K562 (cell line): ENCODE data around the gene TFF3. TPM values are rescaled to one million over a fixed set of nuclear protein-coding genes. Genes with fewer than 3 reads are reported as not detected.

Experiments
- BMI1 ChIP-seq: fragments of 150-350 bp; IDR thresholded peaks from 2 replicates; pipeline ENCODE4 v1.6.1; 2014; ENCODE audit warnings: low read length
- EGR1 ChIP-seq: fragments of 450-650 bp; conservative IDR thresholded peaks from 2 replicates; pipeline ENCODE4 v1.6.1; 2017; ENCODE audit warnings: mild to moderate bottlenecking
- FOXK1 ChIP-seq: sonication (generic); formaldehyde crosslinking; IDR thresholded peaks from 2 replicates; pipeline ENCODE4 v1.8.0; 2022; ENCODE audit warnings: missing genetic modification reagents, mild to moderate bottlenecking, borderline replicate concordance
- MTA2 ChIP-seq: fragments of 450-650 bp; IDR thresholded peaks from 2 replicates; pipeline ENCODE4 v1.6.1; 2016; ENCODE audit warnings: low read depth
- NFATC3 ChIP-seq: fragments of 450-650 bp; IDR thresholded peaks from 2 replicates; pipeline ENCODE4 v1.6.1; 2017; ENCODE audit warnings: mild to moderate bottlenecking
- NUFIP1 ChIP-seq: fragments of 450-650 bp; IDR thresholded peaks from 2 replicates; pipeline ENCODE4 v1.6.1; 2018; ENCODE audit not compliant: partially characterized antibody
- POLR3G ChIP-seq: IDR thresholded peaks from 2 replicates; pipeline ENCODE4 v1.6.1; 2011; ENCODE audit not compliant: insufficient read length, insufficient replicate concordance; ENCODE audit errors: extremely low read depth
- REST ChIP-seq, 2 experiments: fragments of 450-650 bp; formaldehyde crosslinking in 1 of 2; IDR thresholded peaks; 2 replicates each; pipeline versions ENCODE4 v1.4.0 to v1.6.1; 2014 to 2020; ENCODE audit warnings: mild to moderate bottlenecking in 2 of 2, borderline replicate concordance in 1 of 2, low read depth in 1 of 2
- SMARCB1 ChIP-seq: IDR thresholded peaks from 2 replicates; pipeline ENCODE4 v1.6.1; 2011; ENCODE audit warnings: improper control_type of control experiment, low read depth; ENCODE audit not compliant: insufficient read length
- SUPT5H ChIP-seq: fragments of 450-650 bp; IDR thresholded peaks from 2 replicates; pipeline ENCODE4 v1.6.1; 2016
- ZNF124 ChIP-seq: sonication (generic); formaldehyde crosslinking; IDR thresholded peaks from 2 replicates; pipeline ENCODE4 v1.8.1; 2022; ENCODE audit warnings: missing genetic modification reagents
- ZNF561 ChIP-seq: fragments of 450-650 bp; formaldehyde crosslinking; conservative IDR thresholded peaks from 2 replicates; pipeline ENCODE4 v1.4.0; 2020; ENCODE audit warnings: mild to moderate bottlenecking, moderate library complexity
- polyA plus RNA-seq, 8 experiments: library from polyadenylated mRNA; depleted of rRNA in 4 of 8; stranded (reverse) in 5 of 8; unstranded in 3 of 8; fragments of >200 nt; fragmentation: Nextera tagmentation in 2 of 8; fragmentation: Illumina TruSeq in 1 of 8; extraction: Ambion mirVana in 2 of 8; extraction: Trizol in 1 of 8; gene quantifications; 2 replicates each; pipeline versions ENCODE4 v1.2.1 to v1.2.3, GENCODE V29; 2011 to 2014; ENCODE audit warnings: inconsistent platforms in 1 of 8, missing spikeins in 1 of 8
- total RNA-seq, 7 experiments: library from RNA; depleted of rRNA in 6 of 7; stranded (reverse); fragments of >200 nt in 6 of 7; fragmentation: Illumina TruSeq in 2 of 7; extraction: Trizol in 2 of 7; gene quantifications; 2 replicates each; pipeline versions ENCODE4 v1.2.1 to v1.2.3, GENCODE V29; 2011 to 2021; ENCODE audit warnings: low replicate concordance in 1 of 7
- TF ChIP-seq, protein P1 (sequence below): sonication (generic); IDR thresholded peaks from 2 replicates; pipeline ENCODE4 v1.6.1; 2016
- TF ChIP-seq, protein P2 (sequence below): fragments of 450-650 bp; formaldehyde crosslinking; IDR thresholded peaks from 2 replicates; pipeline ENCODE4 v1.4.0; 2022; ENCODE audit warnings: mild to moderate bottlenecking, moderate library complexity
- TF ChIP-seq, protein P3 (sequence below): fragments of 450-650 bp; IDR thresholded peaks from 2 replicates; pipeline ENCODE4 v1.7.1; 2018; ENCODE audit warnings: mild to moderate bottlenecking, low read depth; ENCODE audit not compliant: partially characterized antibody

Gene TFF3
- total and polyA plus RNA-seq, 9 of the 15 experiments (the other 6 are each of a cell fraction or from before 2014, with no cell fraction given): 0.78 TPM; not detected in 8

DNA sequence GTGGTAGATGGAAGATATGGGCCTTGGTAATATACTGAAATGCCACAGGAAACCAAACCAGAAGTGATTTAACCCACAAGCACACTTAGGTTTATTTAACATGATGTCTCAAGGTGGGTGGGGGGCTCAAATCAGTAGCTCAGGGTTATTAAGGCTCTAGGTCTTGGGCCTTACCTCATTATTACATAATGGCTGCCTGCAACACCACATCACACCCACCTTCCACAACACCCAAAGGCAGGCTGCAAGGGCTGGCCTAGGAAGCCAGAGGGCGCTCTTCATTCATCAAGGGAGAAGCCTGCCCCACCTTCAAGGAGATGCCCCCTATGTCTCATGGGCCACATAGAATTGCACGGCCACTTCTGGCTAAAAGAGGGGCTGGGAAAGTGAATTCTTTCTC, 45.1 kb upstream of the TFF3 start (continued):
- TF ChIP-seq REST (IDR thresholded peaks at IDR 0.05; ENCODE audit: borderline replicate concordance): peak; percentile 63
- no peak for TF ChIP-seq REST (CRISPR knock-in tag; IDR thresholded peaks at IDR 0.05; ENCODE audit: low read depth)
- no peak for TF ChIP-seq MTA2
- no peak for TF ChIP-seq ZNF561 (CRISPR knock-in tag)
- no peak for TF ChIP-seq BMI1
- no peak for TF ChIP-seq SMARCB1
- TF ChIP-seq EGR1: no peak
- TF ChIP-seq, protein P1, sequence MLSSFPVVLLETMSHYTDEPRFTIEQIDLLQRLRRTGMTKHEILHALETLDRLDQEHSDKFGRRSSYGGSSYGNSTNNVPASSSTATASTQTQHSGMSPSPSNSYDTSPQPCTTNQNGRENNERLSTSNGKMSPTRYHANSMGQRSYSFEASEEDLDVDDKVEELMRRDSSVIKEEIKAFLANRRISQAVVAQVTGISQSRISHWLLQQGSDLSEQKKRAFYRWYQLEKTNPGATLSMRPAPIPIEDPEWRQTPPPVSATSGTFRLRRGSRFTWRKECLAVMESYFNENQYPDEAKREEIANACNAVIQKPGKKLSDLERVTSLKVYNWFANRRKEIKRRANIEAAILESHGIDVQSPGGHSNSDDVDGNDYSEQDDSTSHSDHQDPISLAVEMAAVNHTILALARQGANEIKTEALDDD: no peak
- TF ChIP-seq NFATC3: no peak
- no peak for TF ChIP-seq ZNF124 (CRISPR knock-in tag)
- TF ChIP-seq FOXK1 (CRISPR knock-in tag): no peak
- no peak for TF ChIP-seq POLR3G
- TF ChIP-seq, protein P2, sequence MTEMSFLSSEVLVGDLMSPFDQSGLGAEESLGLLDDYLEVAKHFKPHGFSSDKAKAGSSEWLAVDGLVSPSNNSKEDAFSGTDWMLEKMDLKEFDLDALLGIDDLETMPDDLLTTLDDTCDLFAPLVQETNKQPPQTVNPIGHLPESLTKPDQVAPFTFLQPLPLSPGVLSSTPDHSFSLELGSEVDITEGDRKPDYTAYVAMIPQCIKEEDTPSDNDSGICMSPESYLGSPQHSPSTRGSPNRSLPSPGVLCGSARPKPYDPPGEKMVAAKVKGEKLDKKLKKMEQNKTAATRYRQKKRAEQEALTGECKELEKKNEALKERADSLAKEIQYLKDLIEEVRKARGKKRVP: no peak
- TF ChIP-seq, protein P3, sequence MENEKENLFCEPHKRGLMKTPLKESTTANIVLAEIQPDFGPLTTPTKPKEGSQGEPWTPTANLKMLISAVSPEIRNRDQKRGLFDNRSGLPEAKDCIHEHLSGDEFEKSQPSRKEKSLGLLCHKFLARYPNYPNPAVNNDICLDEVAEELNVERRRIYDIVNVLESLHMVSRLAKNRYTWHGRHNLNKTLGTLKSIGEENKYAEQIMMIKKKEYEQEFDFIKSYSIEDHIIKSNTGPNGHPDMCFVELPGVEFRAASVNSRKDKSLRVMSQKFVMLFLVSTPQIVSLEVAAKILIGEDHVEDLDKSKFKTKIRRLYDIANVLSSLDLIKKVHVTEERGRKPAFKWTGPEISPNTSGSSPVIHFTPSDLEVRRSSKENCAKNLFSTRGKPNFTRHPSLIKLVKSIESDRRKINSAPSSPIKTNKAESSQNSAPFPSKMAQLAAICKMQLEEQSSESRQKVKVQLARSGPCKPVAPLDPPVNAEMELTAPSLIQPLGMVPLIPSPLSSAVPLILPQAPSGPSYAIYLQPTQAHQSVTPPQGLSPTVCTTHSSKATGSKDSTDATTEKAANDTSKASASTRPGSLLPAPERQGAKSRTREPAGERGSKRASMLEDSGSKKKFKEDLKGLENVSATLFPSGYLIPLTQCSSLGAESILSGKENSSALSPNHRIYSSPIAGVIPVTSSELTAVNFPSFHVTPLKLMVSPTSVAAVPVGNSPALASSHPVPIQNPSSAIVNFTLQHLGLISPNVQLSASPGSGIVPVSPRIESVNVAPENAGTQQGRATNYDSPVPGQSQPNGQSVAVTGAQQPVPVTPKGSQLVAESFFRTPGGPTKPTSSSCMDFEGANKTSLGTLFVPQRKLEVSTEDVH: no peak
- TF ChIP-seq SUPT5H: no peak
- no peak for TF ChIP-seq NUFIP1
